ENCODE measurements around the gene POLD1.

GRCh38 chr19:50384685-50385535 lies 763 bp downstream of the POLD1 start:
- TF ChIP-seq CTCF (IDR thresholded peaks at IDR 0.05; ENCODE audit: insufficient read depth, low read depth, low read length) (no peak), EZH2 (IDR thresholded peaks at IDR 0.05; ENCODE audit: insufficient read depth, low read length) (no peak)

Measured in astrocyte (in vitro differentiated cells and primary cell).